Sciatic nerve (tissue), 2 donors: Measurements from ENCODE around the gene CRY1. TPM values are rescaled to one million over a fixed set of nuclear protein-coding genes. Genes with fewer than 3 reads are reported as not detected.
A peak's percentile ranks its signal among the peaks of the same experiment; 100 is the strongest.

Source experiments
- ATAC-seq: fragments of 200-7000 bp; cut with Tn5 transposase; one replicate; pipeline ENCODE4 v1.9.1; 2020; ENCODE audit warnings: mild to moderate bottlenecking, moderate library complexity
- DNase-seq: peaks from one replicate; pipeline ENCODE4 v3.0.0-alpha.2; 2020; ENCODE audit warnings: low spot score
- intact Hi-C: fragments of 100-400 bp; cut with DNase I; formaldehyde crosslinking; loops from one replicate; pipeline ENCODE4 v1.14.2; 2022
- total RNA-seq: library from RNA; stranded (reverse); fragmentation: NEBNext Ultra II Directional; extraction: Animal tissue kit (Norgen Biotek cat#: 25700); gene quantifications from one replicate; pipeline ENCODE4 v1.2.1, GENCODE V29; 2021
- donor health status: DM: no; HTN: no; CAD: no.
- donor health status: DM: no; HTN: no; CAD: no.

The CRY1 gene
- total RNA-seq, 1 donor from 2014 or later, result 20.2 TPM

DNA sequence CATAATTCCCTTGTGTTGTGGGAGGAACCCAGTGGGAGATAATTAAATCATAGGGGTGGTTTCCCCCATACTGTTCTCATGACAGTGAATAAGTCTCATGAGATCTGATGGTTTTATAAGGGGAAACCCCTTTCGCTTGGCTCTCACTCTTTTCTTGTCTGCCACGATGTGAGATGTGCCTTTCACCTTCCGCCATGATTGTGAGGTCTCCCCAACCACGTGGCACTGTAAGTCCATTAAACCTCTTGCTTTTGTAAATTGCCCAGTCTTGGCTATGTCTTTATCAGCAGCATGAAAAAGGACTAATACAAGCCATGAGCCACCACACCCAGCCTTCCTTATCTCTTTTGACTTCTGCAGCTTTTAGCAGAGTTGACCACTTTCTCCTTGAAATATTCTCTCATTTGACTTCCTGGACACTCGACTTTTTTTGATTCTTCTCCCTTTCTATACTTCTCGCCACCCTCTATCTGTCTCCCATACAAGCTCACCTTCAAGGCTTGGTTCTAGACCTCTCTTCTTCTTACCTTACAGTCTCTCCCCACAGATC, 108.7 kb downstream of the CRY1 start:
- intact Hi-C loops, result no loop called here
- ATAC-seq (no peak), DNase-seq (no peak)

DNA sequence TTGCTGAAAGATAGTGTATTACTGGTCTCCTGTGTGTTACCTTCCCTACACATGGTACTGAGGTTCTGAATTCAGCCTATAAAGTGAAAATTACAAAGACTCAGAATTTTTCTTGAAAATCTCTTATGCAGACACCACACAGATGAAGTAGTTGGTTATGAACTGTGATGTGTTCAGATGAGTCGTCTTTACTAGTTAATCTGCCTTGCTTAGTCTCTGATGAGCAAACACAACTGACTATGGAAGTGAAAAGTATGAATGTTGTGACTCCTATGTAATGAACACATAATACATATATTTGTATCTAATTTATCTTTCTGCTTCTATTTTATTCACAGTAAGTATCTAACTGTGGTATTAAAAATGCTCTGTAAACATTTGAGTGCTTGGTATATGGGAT, 111.1 kb downstream of the CRY1 start:
- intact Hi-C loops, result no loop called here
- DNase-seq (no peak), ATAC-seq (no peak)

DNA sequence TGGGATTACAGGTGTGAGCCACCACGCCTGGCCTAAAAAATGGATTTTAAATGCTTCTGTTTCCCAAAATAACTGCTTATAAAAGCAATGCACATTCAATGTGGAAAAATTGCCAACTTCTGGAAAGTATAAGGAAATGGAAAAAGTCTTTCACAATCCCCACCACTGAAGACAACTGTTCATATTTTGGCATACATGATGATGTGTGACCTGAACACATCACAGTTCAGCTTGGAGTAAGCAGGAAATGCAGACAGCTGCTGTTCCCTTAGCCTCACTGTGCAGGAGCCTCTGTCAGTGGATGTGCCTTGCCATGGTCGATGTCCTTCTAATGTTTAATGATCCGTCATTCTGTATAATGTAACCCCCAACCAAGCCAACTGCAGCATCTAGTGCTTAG, 111.6 kb downstream of the CRY1 start:
- DNase-seq (no peak), ATAC-seq (no peak)
- intact Hi-C loops, result no loop called here

DNA sequence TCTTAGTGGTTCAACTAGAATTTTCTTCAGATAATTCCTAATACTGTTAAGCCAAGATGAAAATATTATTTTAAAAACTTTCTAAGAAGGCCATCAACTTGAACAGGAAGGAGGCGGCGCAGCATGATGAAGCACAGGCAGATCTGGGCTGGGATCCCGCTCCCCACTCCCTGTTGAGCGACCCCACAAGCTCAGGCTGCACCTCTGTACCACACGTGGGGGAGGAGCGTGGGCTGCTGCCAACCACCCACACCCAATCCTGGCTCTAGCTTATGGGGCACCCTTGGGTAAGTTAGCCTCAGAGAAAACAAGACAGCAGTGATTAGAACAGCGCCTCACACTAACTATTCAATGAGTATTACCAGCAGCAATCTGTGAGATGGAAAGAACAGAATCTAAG, 112.4 kb downstream of the CRY1 start:
- intact Hi-C loops, result no loop called here
- ATAC-seq, result peak; percentile 68
- DNase-seq, result no peak

DNA sequence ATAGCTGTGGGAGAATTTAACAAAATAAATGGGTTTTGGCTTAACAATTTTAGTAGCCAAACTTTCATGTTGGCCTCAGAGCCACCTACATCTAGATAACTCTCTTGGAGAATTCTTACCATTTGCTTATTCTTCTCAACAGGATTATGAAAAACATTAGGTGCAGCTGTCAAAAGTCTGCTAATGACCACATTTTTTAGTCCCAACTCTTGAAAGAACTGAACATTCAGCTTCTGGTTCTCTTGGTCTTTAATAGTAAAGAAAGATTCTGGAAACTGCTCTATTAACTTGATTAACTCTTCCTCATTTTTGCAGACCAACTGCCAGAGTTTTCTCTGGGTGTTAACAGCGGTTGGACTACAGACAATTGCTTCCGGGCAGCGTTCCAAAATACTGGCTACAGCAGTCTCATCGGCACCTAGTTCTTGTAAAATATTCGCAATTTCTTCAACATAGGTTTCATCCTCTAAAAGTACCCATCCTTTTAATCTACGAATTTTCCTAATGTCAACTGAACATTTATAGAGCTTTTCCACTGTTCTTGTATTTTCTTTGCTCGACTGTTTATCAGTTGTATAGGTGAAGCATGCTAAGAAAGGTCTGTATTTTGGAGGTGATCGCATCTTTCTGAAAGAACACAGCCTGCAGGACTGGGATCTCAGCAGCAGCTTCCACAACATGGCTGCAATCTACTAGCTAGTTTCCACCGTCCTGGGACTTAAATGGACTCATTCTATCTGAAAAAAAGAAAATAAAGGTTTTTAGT, 115.1 kb downstream of the CRY1 start:
- peak; percentile 79 for DNase-seq
- ATAC-seq, result peak; percentile 46
- intact Hi-C loops, result no loop called here

DNA sequence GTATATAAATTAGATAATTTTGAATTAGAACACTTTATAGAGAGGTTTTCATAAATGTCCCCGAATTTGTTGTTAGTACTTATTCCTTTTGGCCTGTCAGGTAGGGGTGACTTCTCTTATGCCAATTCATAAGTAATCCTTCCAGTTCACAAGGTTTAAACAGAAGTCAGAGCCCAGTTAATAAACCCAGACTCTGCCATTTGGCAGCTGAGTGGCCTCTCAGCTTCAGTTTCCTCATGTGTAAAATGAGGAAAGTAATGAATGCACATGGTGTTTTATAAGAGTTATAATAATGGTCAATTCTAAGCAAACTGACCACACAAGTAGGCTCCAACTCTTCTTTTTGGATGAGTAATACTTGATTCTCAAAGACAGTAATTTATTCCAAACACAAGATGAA, 116.7 kb downstream of the CRY1 start:
- DNase-seq (no peak), ATAC-seq (no peak)
- intact Hi-C loops, result no loop called here

DNA sequence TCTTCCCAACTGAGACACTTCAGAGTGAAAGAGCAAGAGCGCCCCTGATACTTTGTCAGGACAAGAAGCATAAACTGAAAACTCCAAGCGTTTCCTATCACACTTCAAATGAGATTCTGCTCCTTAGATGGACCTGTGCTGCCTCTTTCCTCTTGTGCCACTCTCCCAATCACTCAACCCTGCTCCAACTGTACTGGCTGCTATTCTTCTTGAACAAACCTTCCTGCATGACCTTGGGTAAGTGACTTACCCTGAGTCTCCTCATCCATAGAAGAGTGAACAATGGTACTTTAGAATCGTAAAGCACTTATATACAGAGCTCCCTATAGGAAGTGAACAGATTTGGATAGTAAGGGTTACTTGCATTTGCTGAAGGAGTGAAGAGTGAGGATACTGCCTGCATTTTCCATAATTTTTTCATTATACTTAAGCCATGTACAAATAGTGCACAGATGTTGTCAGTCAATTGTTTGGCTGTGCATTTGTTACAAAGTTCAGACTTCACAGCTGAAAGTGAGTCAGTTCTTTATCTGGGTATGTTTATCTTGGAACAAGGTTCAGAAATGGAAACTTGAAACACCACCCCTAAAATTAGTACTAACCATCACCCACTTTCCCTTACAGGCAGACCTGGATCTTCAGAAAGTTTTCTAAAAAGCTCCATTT, 117.2 kb downstream of the CRY1 start:
- ATAC-seq (peak; percentile 40), DNase-seq (no peak)
- intact Hi-C loops, result no loop called here

DNA sequence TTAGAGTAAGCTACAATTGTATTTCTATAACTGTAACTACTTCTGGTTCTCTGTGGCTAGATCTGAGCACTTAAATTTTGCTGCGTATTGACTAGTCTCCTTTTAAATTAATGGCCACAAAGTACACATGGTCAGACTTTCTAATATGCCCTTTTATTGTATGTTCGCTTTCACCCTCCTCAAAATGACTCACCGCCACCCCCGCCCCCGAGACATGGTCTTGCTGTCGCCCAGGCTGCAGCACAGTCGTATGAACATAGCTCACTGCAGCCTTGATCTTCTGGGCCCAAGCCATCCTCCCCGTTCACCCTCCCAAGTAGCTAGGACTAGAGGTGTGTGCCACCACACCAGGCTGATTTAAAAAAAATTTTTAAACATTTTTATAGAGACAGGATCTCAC, 118.3 kb downstream of the CRY1 start:
- DNase-seq (no peak), ATAC-seq (no peak)
- intact Hi-C loops, result no loop called here

DNA sequence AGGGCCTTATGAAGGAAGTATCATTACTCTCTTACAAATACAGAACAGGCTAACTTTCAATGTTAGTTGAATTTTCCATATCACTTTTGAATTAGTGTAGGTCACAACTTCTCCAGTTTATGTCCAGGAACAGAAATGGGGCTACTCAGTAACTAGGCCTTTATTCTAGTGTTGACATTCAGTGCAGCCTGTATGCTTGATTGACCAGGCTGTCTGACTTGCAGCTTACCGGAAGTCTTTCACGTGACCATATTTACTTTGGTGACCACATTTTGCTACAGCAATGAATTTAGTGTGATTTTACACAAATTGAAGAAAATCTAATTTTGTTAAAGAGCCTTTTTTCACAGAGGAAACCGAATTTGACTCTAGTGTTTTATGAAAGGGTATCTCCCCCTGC, 118.8 kb downstream of the CRY1 start:
- intact Hi-C loops, result no loop called here
- DNase-seq (no peak), ATAC-seq (no peak)

DNA sequence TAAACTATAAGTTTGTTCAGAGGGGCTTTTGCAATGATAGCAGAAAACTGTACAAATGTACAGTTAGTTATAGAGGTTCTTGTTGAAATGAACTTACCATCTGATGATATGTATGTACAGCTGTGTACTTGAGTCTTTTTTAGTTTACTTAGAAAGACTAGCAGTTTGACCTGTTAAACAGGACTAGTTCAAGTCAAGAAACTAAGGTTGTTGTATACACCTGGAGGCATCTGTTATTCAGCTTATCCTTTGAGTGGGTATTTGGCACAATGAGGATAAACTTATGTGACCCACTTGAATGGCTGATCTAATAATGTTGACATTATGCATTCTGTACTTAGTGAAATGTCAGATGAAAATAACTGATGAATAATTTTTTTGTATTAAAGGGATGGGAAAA, 119.8 kb downstream of the CRY1 start:
- intact Hi-C loops, result no loop called here
- ATAC-seq (no peak), DNase-seq (no peak)

DNA sequence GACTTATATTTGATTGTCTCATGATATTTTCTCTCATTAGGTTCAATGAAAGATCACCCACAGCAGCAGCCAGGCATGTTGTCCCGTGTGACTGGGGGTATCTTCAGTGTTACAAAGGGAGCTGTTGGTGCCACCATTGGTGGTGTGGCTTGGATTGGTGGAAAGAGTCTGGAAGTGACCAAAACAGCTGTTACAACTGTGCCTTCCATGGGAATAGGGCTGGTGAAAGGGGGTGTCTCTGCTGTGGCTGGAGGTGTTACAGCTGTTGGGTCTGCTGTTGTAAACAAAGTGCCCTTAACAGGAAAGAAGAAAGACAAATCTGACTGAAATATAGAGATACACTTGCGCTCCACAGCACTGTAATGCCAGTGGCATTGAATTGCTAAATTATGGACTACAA, 122.3 kb downstream of the CRY1 start:
- DNase-seq, result no peak
- intact Hi-C loops, result no loop called here
- no peak for ATAC-seq

DNA sequence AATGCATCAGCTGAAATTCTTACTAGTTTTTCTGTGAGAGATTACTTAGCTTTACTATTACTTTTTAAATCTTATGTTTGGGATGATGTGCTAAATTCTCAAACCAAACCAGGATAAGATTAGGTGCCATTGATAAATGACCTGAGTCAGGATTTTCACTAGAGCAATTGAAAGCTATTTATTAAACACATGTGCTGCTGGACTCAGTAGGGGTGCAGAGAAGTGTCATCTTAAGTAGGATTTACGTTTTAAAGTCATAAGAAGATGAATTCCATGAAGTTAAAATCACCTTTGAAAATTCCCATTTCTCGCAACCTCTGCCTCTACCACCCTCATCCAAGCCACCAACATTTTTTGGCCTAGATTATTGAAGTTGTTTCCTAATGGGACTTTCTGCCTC, 128.8 kb downstream of the CRY1 start:
- ATAC-seq, result no peak
- DNase-seq, result no peak
- intact Hi-C loops, result no loop called here

DNA sequence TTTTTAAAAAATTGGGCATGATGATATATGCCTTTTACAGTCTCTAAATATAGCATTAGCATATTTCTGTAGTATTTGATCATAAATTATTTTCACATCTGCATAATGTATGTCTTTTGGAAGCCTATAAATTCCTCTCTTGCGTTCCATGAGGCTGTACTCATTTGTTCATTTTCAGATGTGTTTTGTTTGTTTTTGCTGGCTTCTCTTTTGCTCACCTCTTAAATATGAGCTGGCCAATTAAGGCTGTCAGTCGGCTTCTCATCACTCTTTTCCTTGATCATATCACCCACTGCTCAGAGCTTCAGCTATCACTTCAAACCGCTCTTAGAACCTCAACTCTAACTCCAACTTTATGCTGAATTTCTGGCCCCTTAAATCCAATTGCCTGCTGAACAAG, 131.1 kb downstream of the CRY1 start:
- ATAC-seq (no peak), DNase-seq (no peak)
- intact Hi-C loops, result no loop called here

DNA sequence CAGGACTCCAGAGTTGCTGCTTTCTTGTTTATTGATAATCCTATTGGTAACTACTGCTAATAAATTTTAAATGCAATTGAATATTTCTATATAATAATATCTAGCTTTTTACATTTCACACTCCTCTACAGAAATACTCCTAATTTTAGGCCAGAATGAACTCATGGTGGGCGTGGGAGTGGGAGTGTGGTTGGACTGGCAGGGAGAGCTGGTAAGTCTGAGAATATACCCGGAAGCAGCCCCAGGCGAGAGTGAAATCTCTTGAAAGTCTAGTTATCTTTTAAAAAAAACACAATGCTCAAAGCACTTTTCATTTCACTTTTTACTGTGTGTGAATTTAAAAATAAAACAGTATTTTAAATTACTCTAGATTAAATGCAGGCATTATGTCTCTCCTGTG, 132.9 kb downstream of the CRY1 start:
- intact Hi-C loops, result no loop called here
- no peak for DNase-seq
- ATAC-seq, result no peak

DNA sequence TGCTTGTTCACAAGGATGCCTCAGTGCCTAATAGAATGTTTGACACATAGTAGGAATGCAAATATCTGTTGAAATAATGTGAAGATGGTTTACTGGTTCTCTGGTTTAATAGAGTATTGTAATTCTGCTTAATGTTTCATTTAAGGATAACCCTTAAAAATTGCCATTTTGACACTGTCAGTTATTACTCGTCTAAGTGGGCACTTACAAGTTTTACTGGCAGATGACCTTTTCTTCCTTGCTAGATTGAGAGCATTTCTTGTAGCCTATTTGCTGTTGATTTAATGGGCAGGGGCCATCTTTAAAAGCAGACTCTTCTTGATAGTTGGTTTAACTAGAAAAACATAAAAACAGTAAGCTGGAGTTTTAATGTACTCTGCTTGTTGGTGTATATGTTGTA, 135.8 kb downstream of the CRY1 start:
- DNase-seq (no peak), ATAC-seq (no peak)
- intact Hi-C loops, result no loop called here

DNA sequence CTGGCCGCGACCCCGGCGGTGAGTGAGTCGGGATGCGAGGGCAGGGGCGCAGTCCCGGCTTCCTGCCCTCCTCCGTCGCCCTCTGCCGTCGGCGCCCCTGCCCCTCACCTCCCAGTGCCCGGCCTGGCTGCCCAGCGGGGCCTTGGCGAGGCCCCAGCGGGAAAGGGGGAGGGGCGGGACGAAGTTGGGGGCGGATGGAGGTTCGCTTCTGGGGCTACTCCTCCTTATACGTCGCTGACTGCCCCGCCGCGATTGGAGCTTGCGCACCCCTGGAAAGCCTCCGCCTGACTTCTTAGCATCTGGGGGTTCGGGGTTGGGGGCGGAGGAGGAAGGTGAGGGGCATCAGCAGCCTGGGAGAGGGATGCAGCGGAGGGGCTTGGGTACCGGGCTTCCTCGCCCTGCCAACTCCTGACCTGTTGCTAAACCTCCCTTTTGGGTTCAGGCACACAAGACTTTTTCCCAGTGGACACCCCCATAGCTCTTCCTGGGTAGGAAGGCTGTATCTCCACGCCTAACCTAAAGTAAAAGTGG, 137.2 kb downstream of the CRY1 start:
- ATAC-seq, result peak; percentile 63
- peak; percentile 84 for DNase-seq
- intact Hi-C loops, result no loop called here

DNA sequence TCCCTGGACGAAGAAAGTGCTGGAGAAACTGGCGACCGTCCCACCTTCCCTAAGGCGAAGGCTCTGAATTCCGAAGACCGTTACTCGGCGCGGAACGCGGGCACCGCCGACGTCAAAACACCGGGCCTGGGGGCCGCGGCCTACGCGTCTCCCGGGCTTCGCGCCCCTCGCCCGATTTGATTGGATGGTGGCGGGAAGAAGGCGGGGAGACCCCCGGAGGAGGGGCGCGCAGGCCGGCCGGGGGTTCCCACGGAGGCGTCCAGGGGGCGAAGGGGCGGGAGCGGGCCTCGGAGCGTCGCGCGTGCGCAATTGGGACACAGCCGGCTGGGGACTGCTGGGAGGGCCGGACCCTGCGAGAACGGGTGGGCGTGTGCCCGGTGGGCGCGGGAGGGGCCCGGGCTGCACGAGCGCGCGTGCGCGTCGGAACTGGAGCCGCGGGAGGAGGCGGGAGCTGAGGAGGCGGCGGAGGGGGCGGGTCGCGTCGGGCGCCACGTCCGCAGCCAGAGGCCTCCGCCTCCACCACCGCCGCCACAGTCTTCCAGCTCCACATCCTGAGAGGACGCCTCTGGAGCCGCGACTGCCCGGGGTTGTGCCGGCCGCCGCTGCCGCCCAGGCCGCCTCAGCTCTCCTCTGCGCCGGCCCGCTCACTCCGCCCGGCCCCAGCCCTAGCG, 137.8 kb downstream of the CRY1 start, which contains the start of gene TMEM263:
TSS of gene TMEM263 (plus strand) at position 531 of the 671 bp plus-strand sequence. CDS start 11,210 bp downstream, outside the sequence.
- ATAC-seq (peak; percentile 93), DNase-seq (peak; percentile 96)
- intact Hi-C loops, result no loop called here

DNA sequence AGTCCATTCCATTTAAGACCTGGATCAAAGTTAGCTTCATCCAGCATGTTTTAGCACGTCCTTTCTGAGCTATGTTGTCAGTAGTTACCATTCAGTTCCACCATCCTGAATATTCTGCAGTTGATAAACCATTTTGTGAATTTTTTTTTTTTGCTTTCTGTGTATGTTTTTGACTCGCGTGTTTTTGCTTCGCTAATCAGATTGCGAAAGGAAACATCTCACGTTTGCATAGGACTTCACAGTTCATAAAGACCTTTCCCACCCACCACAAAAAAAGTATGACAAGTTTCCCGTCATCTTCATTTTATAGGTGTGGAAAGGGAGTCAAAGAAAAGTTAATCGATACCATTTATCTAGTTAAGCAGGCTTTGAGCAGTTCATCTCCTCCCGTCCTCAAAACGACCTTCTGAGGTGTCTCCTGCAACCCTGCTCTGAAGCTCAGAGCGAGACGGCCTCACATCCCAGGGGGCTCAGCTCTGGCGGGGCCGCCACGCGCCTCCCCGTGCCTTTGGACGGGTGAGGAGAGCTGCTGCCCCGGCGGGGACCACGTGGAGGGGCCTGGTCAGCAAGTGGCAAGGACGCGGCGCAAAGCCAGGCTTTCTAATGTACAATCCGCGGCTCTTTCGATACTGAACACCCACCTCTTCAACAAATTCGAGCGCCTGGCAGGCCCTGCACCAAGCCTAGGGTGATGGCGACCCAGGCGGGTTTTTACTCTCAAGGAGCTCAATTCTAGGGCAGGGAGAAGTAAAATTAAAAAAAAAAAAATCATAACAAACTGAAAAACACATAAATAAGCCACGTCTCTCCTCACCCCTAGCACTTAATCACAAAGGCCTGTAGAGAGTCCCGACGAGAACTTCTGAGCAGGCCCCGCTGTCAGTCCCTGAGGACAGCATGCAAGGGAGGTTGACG, 138.6 kb downstream of the CRY1 start:
- DNase-seq (peak; percentile 72), ATAC-seq (peak; percentile 46)
- intact Hi-C loops, result no loop called here
